ENCODE measurements around the gene EYA3. TPM values are rescaled to one million over a fixed set of nuclear protein-coding genes. Genes with fewer than 3 reads are reported as not detected.

Gene EYA3
- total and polyA plus RNA-seq, 10 of the 15 experiments (the other 5 are each of a cell fraction or from before 2014, with no cell fraction given), result 13.0 to 46.6 (median 23.4) TPM

DNA sequence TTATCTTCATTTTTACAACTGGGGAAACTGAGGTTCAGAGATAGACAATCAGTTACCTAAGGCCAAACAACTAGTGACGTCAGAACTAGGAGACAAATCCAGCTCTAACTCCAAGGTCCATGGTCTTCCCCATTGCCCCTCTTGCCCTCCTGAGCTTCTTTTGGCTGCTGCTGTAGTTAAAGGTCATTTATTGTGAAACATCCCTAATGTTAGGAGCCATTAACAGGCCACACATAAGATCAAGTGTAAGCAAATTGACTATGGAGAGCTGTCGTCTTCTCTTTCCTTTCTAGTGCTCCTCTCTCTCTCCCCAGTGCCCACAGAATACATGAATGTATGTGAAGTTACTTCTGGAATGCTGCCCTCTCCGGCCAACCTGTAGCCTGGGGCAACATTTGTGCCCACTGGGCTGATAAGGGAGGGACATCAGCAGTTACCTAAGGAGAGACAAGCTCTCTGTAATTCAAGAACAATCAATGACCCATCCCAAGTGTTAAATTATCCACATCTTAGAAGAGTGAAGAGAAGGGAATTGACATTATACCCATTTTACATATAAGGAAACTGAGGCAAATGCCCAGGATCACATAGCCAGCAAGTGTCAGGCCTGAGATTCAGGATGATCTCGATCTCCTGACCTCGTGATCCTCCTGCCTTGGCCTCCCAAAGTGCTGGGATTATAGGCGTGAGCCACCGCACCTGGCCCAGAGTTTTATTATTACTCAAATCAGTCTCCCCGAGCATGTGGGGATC is 47.9 kb upstream of the EYA3 start:
- SMC1A ChIA-PET (ENCODE audit: uncharacterized antibody, unreplicated experiment), result interaction anchor here (0.7 to 5.0 kb wide), 25 partner anchors 10 to 246 kb away, joined by 3 to 51 read pairs (median 4); partner anchors contain the start of gene EYA3
- H3K27me3 ChIP-seq (replicated peaks in 1 of 2; ENCODE audit: control insufficient read depth in 2 of 2, insufficient read depth in 2 of 2, low read length in 1 of 2), result no peaks in the 10 kb centered on the region

More for the DNA sequence above, 47.9 kb upstream of the EYA3 start:
- Histone ChIP-seq H3K79me2 (ENCODE audit: control insufficient read depth, insufficient read depth, low read length) (no peaks in the 10 kb centered on the region), H4K20me1 (ENCODE audit: control insufficient read depth, insufficient read depth) (no peaks in the 10 kb centered on the region), H3K4me3 (no peak overlapping the region), H3K4me2 (ENCODE audit: control insufficient read depth, insufficient read depth) (no peak overlapping the region), H3K36me3 (ENCODE audit: control insufficient read depth in 2 of 2, insufficient read depth in 2 of 2, low read length in 1 of 2) (no peaks in the 10 kb centered on the region), H3K9me3 (replicated peaks; ENCODE audit: control insufficient read depth, insufficient read depth, low read length) (peaks cover 3% of the 10 kb centered on the region; the same call in 2 of the 3 replicates), H3K9ac (ENCODE audit: control insufficient read depth, insufficient read depth, low read length) (no peak overlapping the region), H3K4me1 (ENCODE audit: control insufficient read depth, insufficient read depth, low read length) (peaks cover 49% of the 10 kb centered on the region), H2AFZ (ENCODE audit: control insufficient read depth, low read depth, low read length) (no peak overlapping the region), H3K27ac (ENCODE audit: control insufficient read depth, insufficient read depth) (no peak overlapping the region)
- in situ Hi-C loops (cut with MboI), result no loop called here
- CTCF ChIA-PET, result interaction anchor here (0.8 to 5.0 kb wide), 11 partner anchors 8 to 73 kb away, joined by 3 to 37 read pairs (median 5); no protein-coding TSS in a partner anchor
- DNase-seq (ENCODE audit: low read depth, low spot score) (no peak), ATAC-seq (no peak), FAIRE-seq (no peak)
- POLR2A ChIA-PET, result interaction anchor here (0.5 to 3.2 kb wide), 16 partner anchors 8 to 172 kb away, joined by 3 to 18 read pairs (median 4); partner anchors contain the start of gene EYA3
- intact Hi-C loops (cut with micrococcal nuclease; ENCODE audit: unreplicated experiment), result no loop called here
- RAD21 ChIA-PET (ENCODE audit: unreplicated experiment), result interaction anchor here (0.9 to 3.5 kb wide), 16 partner anchors 8 to 196 kb away, joined by 3 to 33 read pairs (median 4); partner anchors contain the start of gene EYA3
- TF ChIP-seq CBX5 (IDR thresholded peaks at IDR 0.05; ENCODE audit: low read depth) (no peak), SUPT20H (IDR thresholded peaks at IDR 0.05; ENCODE audit: borderline replicate concordance, control insufficient read depth, low read depth, low read length) (no peak), FOXK2 (IDR thresholded peaks at IDR 0.05) (no peak), HDAC6 (IDR thresholded peaks at IDR 0.05; ENCODE audit: unreplicated experiment) (no peak), BMI1 (IDR thresholded peaks at IDR 0.05; ENCODE audit: borderline replicate concordance) (no peak), ZNF384 (IDR thresholded peaks at IDR 0.05; ENCODE audit: borderline replicate concordance, low read depth, low read length) (no peak), RCOR1 (conservative IDR thresholded peaks at IDR 0.05; ENCODE audit: low read depth, low read length) (no peak), CHD1 (IDR thresholded peaks at IDR 0.05; ENCODE audit: low read depth, low read length) (no peak), TCF3 (IDR thresholded peaks at IDR 0.05; ENCODE audit: borderline replicate concordance, insufficient read depth, low read depth, low read length) (no peak), POLR2AphosphoS5 (IDR thresholded peaks at IDR 0.05; ENCODE audit: low read length) (no peak), FOXM1 (IDR thresholded peaks at IDR 0.05; ENCODE audit: low read depth, low read length) (no peak), SIX5 (IDR thresholded peaks at IDR 0.05; ENCODE audit: low read depth, low read length, severe bottlenecking) (no peak), SIN3A (IDR thresholded peaks at IDR 0.05; ENCODE audit: low read depth, low read length) (no peak)
- TF ChIP-seq, protein P1, sequence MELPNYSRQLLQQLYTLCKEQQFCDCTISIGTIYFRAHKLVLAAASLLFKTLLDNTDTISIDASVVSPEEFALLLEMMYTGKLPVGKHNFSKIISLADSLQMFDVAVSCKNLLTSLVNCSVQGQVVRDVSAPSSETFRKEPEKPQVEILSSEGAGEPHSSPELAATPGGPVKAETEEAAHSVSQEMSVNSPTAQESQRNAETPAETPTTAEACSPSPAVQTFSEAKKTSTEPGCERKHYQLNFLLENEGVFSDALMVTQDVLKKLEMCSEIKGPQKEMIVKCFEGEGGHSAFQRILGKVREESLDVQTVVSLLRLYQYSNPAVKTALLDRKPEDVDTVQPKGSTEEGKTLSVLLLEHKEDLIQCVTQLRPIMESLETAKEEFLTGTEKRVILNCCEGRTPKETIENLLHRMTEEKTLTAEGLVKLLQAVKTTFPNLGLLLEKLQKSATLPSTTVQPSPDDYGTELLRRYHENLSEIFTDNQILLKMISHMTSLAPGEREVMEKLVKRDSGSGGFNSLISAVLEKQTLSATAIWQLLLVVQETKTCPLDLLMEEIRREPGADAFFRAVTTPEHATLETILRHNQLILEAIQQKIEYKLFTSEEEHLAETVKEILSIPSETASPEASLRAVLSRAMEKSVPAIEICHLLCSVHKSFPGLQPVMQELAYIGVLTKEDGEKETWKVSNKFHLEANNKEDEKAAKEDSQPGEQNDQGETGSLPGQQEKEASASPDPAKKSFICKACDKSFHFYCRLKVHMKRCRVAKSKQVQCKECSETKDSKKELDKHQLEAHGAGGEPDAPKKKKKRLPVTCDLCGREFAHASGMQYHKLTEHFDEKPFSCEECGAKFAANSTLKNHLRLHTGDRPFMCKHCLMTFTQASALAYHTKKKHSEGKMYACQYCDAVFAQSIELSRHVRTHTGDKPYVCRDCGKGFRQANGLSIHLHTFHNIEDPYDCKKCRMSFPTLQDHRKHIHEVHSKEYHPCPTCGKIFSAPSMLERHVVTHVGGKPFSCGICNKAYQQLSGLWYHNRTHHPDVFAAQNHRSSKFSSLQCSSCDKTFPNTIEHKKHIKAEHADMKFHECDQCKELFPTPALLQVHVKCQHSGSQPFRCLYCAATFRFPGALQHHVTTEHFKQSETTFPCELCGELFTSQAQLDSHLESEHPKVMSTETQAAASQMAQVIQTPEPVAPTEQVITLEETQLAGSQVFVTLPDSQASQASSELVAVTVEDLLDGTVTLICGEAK (IDR thresholded peaks at IDR 0.05; ENCODE audit: borderline replicate concordance), result no peak
- 83% methylated on average over 8 of the region's 8 CpGs for whole genome bisulfite sequencing (ENCODE audit: insufficient coverage, insufficient replicate concordance, low lambda C conversion rate, missing lambda C conversion rate)
- no TSS peak for BruUV-seq (replicated peaks)
